AG04450 (cell line): ENCODE measurements around the gene JADE3. TPM values are rescaled to one million over a fixed set of nuclear protein-coding genes. Genes with fewer than 3 reads are reported as not detected.

Source experiments
- CTCF ChIA-PET: fragments of 300-600, 350-600 bp; formaldehyde crosslinking; extraction: SDS; loops from one replicate; lab custom pipeline; 2022; ENCODE audit warnings: antibody characterized with exemption, inconsistent platforms; lab: Charles Lee
- POLR2A ChIA-PET: fragments of 350-600 bp; formaldehyde crosslinking; extraction: SDS; loops from one replicate; lab custom pipeline; 2021; ENCODE audit warnings: antibody characterized with exemption, inconsistent platforms; lab: Yijun Ruan, JAX
- DNase-seq: peaks from one replicate; pipeline ENCODE4 v3.0.0-alpha.2; 2011; ENCODE audit warnings: low read depth, low spot score
- H3K27ac ChIP-seq: one replicate; pipeline ENCODE4 v1.5.1; 2012; ENCODE audit warnings: low read depth, low read length, control low read depth
- H3K27me3 ChIP-seq: one replicate; pipeline ENCODE4 v1.6.0; 2012; ENCODE audit warnings: low read length; ENCODE audit not compliant: control insufficient read depth, insufficient read depth
- H3K4me3 ChIP-seq: 2 replicates; pipeline ENCODE4 v1.5.1; 2011; ENCODE audit warnings: mild to moderate bottlenecking, low read depth, low read length, control low read depth
- H3K9me3 ChIP-seq: 2 replicates; pipeline ENCODE4 v1.5.1; 2012; ENCODE audit warnings: low read length; ENCODE audit not compliant: control insufficient read depth, insufficient read depth
- polyA plus RNA-seq: library from polyadenylated mRNA; depleted of rRNA; stranded (reverse); fragments of >200 nt; gene quantifications from 2 replicates; pipeline ENCODE4 v1.2.3, GENCODE V29; 2011
- TF ChIP-seq, protein P1 (sequence below): IDR thresholded peaks from 2 replicates; pipeline ENCODE4 v1.5.1; 2011; ENCODE audit warnings: low read depth, low read length, control low read depth, inconsistent platforms

Gene JADE3
- polyA plus RNA-seq, 1 experiment, result 7.7 TPM

DNA sequence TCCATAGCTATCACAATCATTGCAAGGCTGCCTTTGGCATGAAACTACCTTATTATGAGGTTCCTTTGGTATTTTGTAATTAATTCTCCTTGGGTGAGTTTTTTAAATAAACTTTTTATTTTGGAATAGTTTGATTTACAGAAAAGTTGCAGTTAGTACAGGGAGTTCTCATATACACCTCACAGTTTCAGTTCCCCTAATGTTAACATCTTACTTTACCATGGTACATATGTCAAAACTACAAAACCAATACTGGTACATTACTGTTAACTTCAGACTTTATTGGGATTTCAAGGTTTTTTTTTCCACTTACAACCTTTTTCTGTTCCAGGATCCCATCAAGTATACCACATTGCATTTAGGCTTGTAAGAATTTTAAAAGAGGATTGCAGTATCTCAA lies 114.0 kb downstream of the JADE3 start:
- CTCF ChIA-PET, result no interaction called here
- POLR2A ChIA-PET, result no interaction called here

DNA sequence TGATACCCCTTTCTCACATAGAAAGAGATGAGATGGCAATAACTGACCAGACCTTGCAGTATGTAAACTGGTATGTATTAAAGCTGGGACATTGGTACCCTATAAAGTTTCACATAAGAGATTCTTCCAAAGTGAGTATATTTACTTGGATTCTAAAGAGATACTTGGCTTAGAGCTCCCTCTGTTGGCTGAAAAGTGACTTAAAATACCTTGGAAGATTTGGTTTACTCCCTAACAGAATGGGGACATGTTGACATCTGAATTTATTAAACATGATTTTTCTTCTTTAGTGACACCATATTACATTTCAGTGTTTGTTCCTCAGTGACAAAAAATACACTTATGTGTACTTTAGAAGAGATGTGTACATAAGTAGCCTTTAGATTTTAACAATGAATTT lies 118.1 kb downstream of the JADE3 start:
- Histone ChIP-seq H3K9me3 (no peaks in the 10 kb centered on the region), H3K27me3 (no peaks in the 10 kb centered on the region), H3K4me3 (no peak overlapping the region), H3K27ac (no peak overlapping the region)
- peak; percentile 26 for DNase-seq
- TF ChIP-seq, protein P1, sequence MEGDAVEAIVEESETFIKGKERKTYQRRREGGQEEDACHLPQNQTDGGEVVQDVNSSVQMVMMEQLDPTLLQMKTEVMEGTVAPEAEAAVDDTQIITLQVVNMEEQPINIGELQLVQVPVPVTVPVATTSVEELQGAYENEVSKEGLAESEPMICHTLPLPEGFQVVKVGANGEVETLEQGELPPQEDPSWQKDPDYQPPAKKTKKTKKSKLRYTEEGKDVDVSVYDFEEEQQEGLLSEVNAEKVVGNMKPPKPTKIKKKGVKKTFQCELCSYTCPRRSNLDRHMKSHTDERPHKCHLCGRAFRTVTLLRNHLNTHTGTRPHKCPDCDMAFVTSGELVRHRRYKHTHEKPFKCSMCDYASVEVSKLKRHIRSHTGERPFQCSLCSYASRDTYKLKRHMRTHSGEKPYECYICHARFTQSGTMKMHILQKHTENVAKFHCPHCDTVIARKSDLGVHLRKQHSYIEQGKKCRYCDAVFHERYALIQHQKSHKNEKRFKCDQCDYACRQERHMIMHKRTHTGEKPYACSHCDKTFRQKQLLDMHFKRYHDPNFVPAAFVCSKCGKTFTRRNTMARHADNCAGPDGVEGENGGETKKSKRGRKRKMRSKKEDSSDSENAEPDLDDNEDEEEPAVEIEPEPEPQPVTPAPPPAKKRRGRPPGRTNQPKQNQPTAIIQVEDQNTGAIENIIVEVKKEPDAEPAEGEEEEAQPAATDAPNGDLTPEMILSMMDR, result peak; percentile 58
- CTCF ChIA-PET, result interaction anchor here (0.7 to 3.3 kb wide), 17 partner anchors 8 to 239 kb away, joined by 3 to 30 read pairs (median 4); partner anchors contain the start of genes JADE3 and RP2
- POLR2A ChIA-PET, result no interaction called here

More for the DNA sequence above, 114.0 kb downstream of the JADE3 start:
- no peaks in the 10 kb centered on the region for H3K27me3 ChIP-seq
- no peaks in the 10 kb centered on the region for H3K9me3 ChIP-seq
- no peak overlapping the region for H3K4me3 ChIP-seq
- DNase-seq, result no peak
- no peak overlapping the region for H3K27ac ChIP-seq
- TF ChIP-seq, protein P1, result no peak

- no peak for DNase-seq
- CTCF ChIA-PET, result interaction anchor here (1.0 kb wide), 1 partner anchor 18 kb away, joined by 4 read pairs; no protein-coding TSS in a partner anchor
Observed at GRCh38 chrX:47047989-47048388, 135.8 kb downstream of the JADE3 start.

GRCh38 chrX:47059142-47059874 lies 147.1 kb downstream of the JADE3 start:
- CTCF ChIA-PET, result no interaction called here
- Histone ChIP-seq H3K27ac (no peak overlapping the region), H3K9me3 (no peaks in the 10 kb centered on the region), H3K27me3 (no peaks in the 10 kb centered on the region), H3K4me3 (no peak overlapping the region)
- TF ChIP-seq, protein P1, result no peak
- POLR2A ChIA-PET, result interaction anchor here (0.6 kb wide), 1 partner anchor 568 kb away, joined by 3 read pairs; no protein-coding TSS in a partner anchor
- no peak for DNase-seq

More at GRCh38 chrX:47047989-47048388, 135.8 kb downstream of the JADE3 start:
- TF ChIP-seq, protein P1, result no peak
- POLR2A ChIA-PET, result no interaction called here
- Histone ChIP-seq H3K9me3 (no peaks in the 10 kb centered on the region), H3K27ac (no peak overlapping the region), H3K27me3 (no peaks in the 10 kb centered on the region), H3K4me3 (no peak overlapping the region)

- CTCF ChIA-PET, result no interaction called here
- TF ChIP-seq, protein P1, result no peak
- POLR2A ChIA-PET, result no interaction called here
Observed at GRCh38 chrX:47060708-47061107, 148.5 kb downstream of the JADE3 start.

More at GRCh38 chrX:47060708-47061107, 148.5 kb downstream of the JADE3 start:
- no peaks in the 10 kb centered on the region for H3K27me3 ChIP-seq
- no peaks in the 10 kb centered on the region for H3K9me3 ChIP-seq
- no peak overlapping the region for H3K27ac ChIP-seq
- no peak for DNase-seq
- H3K4me3 ChIP-seq, result no peak overlapping the region
